Skeletal muscle satellite cell (primary cell): ENCODE results near the gene PMPCA.
A peak's percentile ranks its signal among the peaks of the same experiment; 100 is the strongest.
"Not testable (repeated sequence)": the region's sequence is repeated elsewhere in the genome, so short reads cannot be mapped to it uniquely, and the experiment has no call there.

Source experiments
- H3K27me3 ChIP-seq: 2 replicates; pipeline ENCODE4 v1.7.0; 2013; ENCODE audit warnings: low read length; ENCODE audit not compliant: control insufficient read depth, insufficient read depth
- H3K36me3 ChIP-seq: 2 replicates; pipeline ENCODE4 v1.7.0; 2013; ENCODE audit warnings: mild to moderate bottlenecking, control low read depth, low read length; ENCODE audit not compliant: insufficient read depth
- H3K4me1 ChIP-seq: 2 replicates; pipeline ENCODE4 v1.7.0; 2013; ENCODE audit warnings: low read length; ENCODE audit not compliant: control insufficient read depth, insufficient read depth
- H3K4me2 ChIP-seq: 2 replicates; pipeline ENCODE4 v1.7.0; 2013; ENCODE audit warnings: mild to moderate bottlenecking, low read length
- H3K4me3 ChIP-seq: 2 replicates; pipeline ENCODE4 v1.7.0; 2013; ENCODE audit warnings: low read length
- H3K9ac ChIP-seq: 2 replicates; pipeline ENCODE4 v1.7.0; 2013; ENCODE audit warnings: mild to moderate bottlenecking, low read depth, low read length, moderate library complexity
- H3K9me3 ChIP-seq: replicated peaks from 2 replicates; pipeline ENCODE4 v1.7.0; 2013; ENCODE audit warnings: mild to moderate bottlenecking, control low read depth, low read length

PMPCA gene

DNA sequence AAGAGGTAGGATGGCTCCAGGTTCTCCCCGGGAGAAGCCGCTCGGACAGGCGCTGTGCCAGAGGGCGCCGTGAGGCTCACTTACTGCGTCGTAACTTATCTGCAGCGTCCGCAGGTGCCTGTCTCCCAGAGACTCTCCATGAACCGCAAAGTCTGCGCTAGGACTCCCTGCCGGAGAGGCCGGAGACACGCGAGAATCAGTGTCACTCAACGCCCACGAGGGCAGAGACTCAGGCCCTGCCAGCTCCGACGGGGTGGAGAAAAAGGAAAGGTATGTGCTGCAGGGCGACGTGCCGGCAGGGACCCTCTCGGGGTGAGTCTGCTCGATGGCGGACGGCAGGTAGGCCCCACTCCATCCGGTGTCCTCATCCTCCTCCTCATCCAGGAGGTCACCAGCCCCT, 3.4 kb upstream of the PMPCA start:
- not testable (repeated sequence) for H3K27me3 ChIP-seq, H3K4me2 ChIP-seq, H3K4me3 ChIP-seq, H3K9me3 ChIP-seq, H3K9ac ChIP-seq
- peaks cover 41% of the 10 kb centered on the region for H3K36me3 ChIP-seq
- peaks cover 15% of the 10 kb centered on the region for H3K4me1 ChIP-seq

DNA sequence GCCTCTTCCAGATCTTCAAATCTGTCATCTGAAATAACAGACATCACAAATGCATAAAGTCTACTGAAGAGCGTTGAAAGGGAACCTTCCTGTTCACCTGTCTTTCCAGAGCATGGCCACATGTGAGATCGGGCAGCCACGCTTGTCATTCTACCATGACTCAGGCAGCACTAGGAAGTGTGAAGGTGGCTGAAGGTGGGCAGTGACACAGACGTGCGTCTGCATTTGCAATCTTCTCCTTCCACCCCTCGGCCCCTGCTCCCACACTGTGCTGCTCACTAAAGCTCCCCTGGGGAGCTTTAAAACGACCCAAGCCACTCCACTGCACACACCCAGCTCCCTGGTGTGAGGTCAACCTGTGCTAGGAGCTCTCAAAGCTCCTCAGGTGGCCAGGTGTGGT, 2.5 kb upstream of the PMPCA start:
- H3K36me3 ChIP-seq = peaks cover 44% of the 10 kb centered on the region
- no peak overlapping the region for H3K4me3 ChIP-seq
- H3K4me2 ChIP-seq = no peak overlapping the region
- H3K9ac ChIP-seq = no peak overlapping the region
- no peaks in the 10 kb centered on the region for H3K27me3 ChIP-seq
- H3K4me1 ChIP-seq = peaks cover 18% of the 10 kb centered on the region
- no peaks in the 10 kb centered on the region for H3K9me3 ChIP-seq

DNA sequence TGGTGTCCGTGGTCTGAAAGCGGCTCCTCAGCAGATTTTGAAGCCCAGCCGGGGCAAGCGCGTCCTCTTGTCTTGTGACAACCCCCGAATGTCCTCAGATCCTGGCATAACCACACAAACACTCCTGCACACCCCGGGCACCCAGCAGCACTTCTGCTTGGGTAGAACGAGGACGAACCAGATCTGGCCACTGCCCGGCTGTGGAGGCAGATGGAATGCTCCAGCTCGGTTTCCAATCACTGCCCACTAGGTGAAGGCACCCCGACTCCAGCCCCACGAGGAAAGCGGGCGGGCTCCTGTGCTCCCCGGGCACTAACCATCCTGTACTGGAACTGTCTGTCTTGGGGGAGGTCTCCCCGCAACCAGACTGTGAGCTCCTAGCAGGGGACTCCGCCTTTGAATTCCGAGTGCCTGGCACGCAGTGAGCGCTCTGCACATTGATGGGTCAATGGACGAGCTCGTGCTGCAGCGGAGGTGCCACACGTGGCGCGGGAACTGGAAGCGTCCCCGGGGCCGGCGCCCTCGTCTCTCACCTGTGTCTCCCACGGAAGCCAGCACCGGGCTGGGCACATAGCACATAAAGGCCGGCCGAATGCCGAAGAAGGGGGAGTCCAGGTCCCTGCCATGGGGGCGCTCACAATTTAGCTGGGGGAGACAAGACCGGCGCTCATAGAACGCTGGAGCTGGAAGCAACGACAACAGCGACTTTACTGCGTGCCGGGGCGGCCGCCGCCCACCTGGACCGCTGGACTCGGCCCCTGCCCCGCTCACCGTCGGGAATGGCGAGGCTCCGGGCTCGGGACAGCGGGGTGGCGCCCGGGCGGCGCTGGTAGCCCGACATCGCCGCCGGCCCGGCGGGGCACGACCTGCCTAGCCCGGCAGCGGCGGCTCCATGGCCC, 652 bp upstream of the PMPCA start:
- peak overlapping the region; percentile 97 for H3K4me3 ChIP-seq
- H3K4me1 ChIP-seq = peaks cover 18% of the 10 kb centered on the region
- peak overlapping the region; percentile 90 for H3K9ac ChIP-seq
- H3K27me3 ChIP-seq = no peaks in the 10 kb centered on the region
- H3K36me3 ChIP-seq = peaks cover 54% of the 10 kb centered on the region
- H3K4me2 ChIP-seq = peak overlapping the region; percentile 89
- H3K9me3 ChIP-seq = no peaks in the 10 kb centered on the region

DNA sequence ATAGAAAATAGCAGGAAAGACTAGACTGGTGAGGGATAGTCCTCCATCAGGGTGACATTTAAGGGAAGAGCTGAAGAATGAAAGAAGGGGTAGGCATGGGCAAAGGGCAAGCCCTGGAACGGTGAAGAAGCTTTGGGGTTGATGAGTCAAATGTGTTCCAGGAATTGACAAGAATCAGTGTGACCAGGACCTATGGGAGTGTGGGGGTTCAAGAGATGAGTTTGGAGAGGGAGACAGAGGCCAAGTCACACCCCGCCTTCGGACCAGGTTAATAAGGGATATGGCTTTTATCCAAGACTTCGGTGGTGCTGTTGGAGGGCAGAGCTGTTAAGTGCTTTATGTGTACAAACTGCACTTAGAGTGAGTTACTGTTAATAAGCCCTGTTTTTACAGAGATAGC, 920 bp downstream of the PMPCA start:
- peak overlapping the region; percentile 99 for H3K9ac ChIP-seq
- H3K4me2 ChIP-seq = peak overlapping the region; percentile 88
- H3K36me3 ChIP-seq = peaks cover 55% of the 10 kb centered on the region
- H3K27me3 ChIP-seq = no peaks in the 10 kb centered on the region
- H3K4me1 ChIP-seq = peaks cover 18% of the 10 kb centered on the region
- no peaks in the 10 kb centered on the region for H3K9me3 ChIP-seq
- H3K4me3 ChIP-seq = peak overlapping the region; percentile 97

DNA sequence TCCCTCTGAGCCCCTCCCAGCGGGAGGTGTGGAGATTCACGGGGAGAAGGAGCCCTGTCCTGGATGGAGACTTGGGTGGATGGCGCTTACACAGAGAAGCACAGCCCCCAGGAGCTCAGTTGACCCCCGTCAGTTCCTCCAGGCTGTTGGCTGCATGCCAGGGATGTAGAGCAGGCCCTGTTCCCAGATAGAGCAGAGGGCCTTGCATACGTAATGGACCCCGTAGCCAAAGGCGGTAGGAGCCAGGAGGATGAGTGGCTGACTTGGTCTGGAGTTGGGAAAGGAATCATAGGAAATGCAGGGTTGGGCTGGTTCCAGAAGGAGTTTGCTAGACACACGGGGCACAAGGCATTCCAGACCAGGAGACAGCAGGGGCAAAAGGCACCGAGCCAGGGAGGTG, 2.5 kb downstream of the PMPCA start:
- H3K9ac ChIP-seq = no peak overlapping the region
- H3K9me3 ChIP-seq = no peaks in the 10 kb centered on the region
- no peaks in the 10 kb centered on the region for H3K27me3 ChIP-seq
- no peak overlapping the region for H3K4me2 ChIP-seq
- H3K4me1 ChIP-seq = peaks cover 21% of the 10 kb centered on the region
- H3K4me3 ChIP-seq = no peak overlapping the region
- H3K36me3 ChIP-seq = peaks cover 57% of the 10 kb centered on the region

- H3K9ac ChIP-seq = no peak overlapping the region
- H3K4me2 ChIP-seq = no peak overlapping the region
- peaks cover 11% of the 10 kb centered on the region for H3K4me1 ChIP-seq
- no peak overlapping the region for H3K4me3 ChIP-seq
- no peaks in the 10 kb centered on the region for H3K9me3 ChIP-seq
- no peaks in the 10 kb centered on the region for H3K27me3 ChIP-seq
- peaks cover 80% of the 10 kb centered on the region for H3K36me3 ChIP-seq
Measured at GRCh38 chr9:136416427-136416826, 6.0 kb downstream of the PMPCA start.

- Histone ChIP-seq H3K9ac (no peak overlapping the region), H3K36me3 (peaks cover 82% of the 10 kb centered on the region), H3K9me3 (no peaks in the 10 kb centered on the region), H3K4me2 (no peak overlapping the region), H3K27me3 (no peaks in the 10 kb centered on the region), H3K4me1 (peaks cover 7% of the 10 kb centered on the region), H3K4me3 (no peak overlapping the region)
Measured at GRCh38 chr9:136416914-136417313, 6.5 kb downstream of the PMPCA start.

DNA sequence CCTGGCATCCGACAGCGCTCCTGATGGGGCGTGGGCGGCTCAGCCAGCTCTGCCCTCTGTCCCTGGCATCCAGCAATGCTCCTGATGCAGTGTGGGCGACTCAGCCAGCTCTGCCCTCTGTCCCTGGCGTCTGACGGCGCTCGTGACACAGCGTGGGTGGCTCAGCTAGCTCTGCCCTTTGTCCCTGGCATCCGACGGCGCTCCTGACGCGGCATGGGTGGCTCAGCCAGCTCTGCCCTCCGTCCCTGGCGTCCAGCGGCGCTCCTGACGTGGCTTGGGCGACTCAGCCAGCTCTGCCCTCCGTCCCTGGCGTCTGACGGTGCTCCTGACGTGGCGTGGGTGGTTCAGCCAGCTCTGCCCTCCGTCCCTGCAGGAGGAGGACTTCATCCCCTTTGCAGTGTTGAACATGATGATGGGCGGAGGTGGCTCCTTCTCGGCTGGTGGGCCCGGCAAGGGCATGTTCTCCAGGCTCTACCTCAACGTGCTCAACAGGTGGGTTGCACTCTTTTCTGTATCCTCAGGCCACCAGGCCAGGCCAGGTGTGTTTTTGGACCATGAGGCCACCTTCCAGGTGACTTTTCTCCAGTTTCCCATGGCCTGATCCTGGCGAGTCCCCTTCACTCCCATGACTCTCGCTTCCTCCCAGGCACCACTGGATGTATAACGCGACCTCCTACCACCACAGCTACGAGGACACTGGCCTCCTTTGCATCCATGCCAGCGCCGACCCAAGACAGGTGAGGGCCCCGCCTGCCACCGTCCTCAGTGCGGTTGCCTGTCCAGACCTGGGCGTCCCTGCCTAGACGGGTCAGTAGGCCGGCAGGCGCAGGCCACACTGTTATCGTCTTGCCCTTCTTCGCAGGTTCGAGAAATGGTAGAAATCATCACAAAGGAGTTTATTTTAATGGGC, 8.0 kb downstream of the PMPCA start:
- no peaks in the 10 kb centered on the region for H3K27me3 ChIP-seq

DNA sequence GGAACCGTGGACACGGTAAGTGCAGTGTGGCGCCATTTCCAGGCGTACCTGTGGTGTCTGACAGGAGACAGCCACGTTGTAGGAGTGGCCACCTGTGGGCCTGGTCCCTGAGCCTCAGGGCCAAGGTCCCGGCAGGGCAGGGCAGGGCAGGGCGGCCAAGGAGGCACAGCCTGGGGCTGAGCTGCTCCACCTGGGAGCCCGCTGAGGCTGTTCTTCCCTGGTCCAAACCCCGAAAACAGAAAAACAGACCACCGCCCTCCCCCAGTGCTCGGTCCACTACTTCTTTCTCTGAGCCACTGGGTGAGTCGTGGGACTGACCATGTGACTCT, 8.6 kb downstream of the PMPCA start:
- H3K36me3 ChIP-seq = peaks cover 83% of the 10 kb centered on the region
- no peak overlapping the region for H3K4me2 ChIP-seq
- peaks cover 3% of the 10 kb centered on the region for H3K4me1 ChIP-seq
- no peaks in the 10 kb centered on the region for H3K27me3 ChIP-seq
- no peaks in the 10 kb centered on the region for H3K9me3 ChIP-seq
- no peak overlapping the region for H3K4me3 ChIP-seq
- H3K9ac ChIP-seq = no peak overlapping the region

More for the DNA sequence above, 8.0 kb downstream of the PMPCA start:
- Histone ChIP-seq H3K9me3 (no peaks in the 10 kb centered on the region), H3K4me3 (no peak overlapping the region), H3K9ac (no peak overlapping the region), H3K4me1 (peaks cover 3% of the 10 kb centered on the region), H3K36me3 (peaks cover 83% of the 10 kb centered on the region), H3K4me2 (no peak overlapping the region)

GRCh38 chr9:136421791-136422190, 11.3 kb downstream of the PMPCA start:
- H3K4me3 ChIP-seq = no peak overlapping the region
- H3K36me3 ChIP-seq = peaks cover 71% of the 10 kb centered on the region
- H3K9ac ChIP-seq = no peak overlapping the region
- no peak overlapping the region for H3K4me2 ChIP-seq
- H3K4me1 ChIP-seq = peaks cover under 1% of the 10 kb centered on the region
- H3K9me3 ChIP-seq = no peaks in the 10 kb centered on the region
- no peaks in the 10 kb centered on the region for H3K27me3 ChIP-seq

DNA sequence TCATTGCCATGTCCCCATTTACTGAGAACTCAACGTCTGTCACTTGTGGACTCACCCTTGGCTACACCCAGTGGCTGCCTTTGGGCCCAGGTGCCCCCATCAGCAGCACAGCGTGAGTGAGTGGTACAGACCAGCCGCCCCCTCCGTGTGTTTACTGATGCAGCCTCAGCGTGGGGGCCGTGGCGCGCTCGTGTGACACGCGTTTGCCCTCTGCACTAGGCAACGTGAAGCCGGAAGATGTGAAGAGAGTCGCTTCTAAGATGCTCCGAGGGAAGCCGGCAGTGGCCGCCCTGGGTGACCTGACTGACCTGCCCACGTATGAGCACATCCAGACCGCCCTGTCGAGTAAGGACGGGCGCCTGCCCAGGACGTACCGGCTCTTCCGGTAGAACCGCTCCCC, 12.4 kb downstream of the PMPCA start:
- Histone ChIP-seq H3K4me3 (no peak overlapping the region), H3K4me1 (no peaks in the 10 kb centered on the region), H3K36me3 (peaks cover 65% of the 10 kb centered on the region), H3K9me3 (no peaks in the 10 kb centered on the region), H3K4me2 (no peak overlapping the region), H3K9ac (no peak overlapping the region), H3K27me3 (no peaks in the 10 kb centered on the region)
